ENCODE data around the gene ZBTB49. TPM values are rescaled to one million over a fixed set of nuclear protein-coding genes. Genes with fewer than 3 reads are reported as not detected.
"Not testable (repeated sequence)": the region's sequence is repeated elsewhere in the genome, so short reads cannot be mapped to it uniquely, and the experiment has no call there.

ZBTB49 gene
- total RNA-seq, 4 donors from 2014 or later, result 1.7 to 6.3 (median 4.4) TPM

DNA sequence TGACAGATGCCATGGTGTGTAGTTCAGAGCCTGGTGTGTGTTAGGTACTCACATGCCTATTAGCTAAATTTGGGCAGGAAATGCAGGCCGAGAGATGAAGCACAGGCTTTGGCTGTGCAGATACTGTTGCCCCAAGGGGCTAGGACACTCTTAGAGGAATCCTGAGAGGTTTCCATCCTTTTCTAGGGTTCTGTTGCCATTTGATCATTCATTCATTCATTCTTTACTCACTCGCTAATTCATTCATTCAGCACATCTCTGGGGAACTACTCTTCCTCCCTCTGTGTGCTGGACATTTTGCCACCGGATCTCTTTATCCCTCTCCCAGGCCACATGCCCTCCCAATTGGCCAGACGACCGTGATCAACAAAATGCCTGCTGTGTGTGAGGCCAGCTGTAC is 53.0 kb downstream of the ZBTB49 start:
- intact Hi-C loops (cut with DNase I), result no loop called here
- Histone ChIP-seq H3K27me3 (peaks cover 0 to 29% (median 0%) of the 10 kb centered on the region in 4 donors), H3K27ac (no peak overlapping the region), H3K4me3 (no peak overlapping the region), H3K9me3 (no peaks in the 10 kb centered on the region), H3K4me1 (no peaks in the 10 kb centered on the region), H3K36me3 (no peaks in the 10 kb centered on the region)
- DNase-seq, result no peak
- TF ChIP-seq, protein P1, sequence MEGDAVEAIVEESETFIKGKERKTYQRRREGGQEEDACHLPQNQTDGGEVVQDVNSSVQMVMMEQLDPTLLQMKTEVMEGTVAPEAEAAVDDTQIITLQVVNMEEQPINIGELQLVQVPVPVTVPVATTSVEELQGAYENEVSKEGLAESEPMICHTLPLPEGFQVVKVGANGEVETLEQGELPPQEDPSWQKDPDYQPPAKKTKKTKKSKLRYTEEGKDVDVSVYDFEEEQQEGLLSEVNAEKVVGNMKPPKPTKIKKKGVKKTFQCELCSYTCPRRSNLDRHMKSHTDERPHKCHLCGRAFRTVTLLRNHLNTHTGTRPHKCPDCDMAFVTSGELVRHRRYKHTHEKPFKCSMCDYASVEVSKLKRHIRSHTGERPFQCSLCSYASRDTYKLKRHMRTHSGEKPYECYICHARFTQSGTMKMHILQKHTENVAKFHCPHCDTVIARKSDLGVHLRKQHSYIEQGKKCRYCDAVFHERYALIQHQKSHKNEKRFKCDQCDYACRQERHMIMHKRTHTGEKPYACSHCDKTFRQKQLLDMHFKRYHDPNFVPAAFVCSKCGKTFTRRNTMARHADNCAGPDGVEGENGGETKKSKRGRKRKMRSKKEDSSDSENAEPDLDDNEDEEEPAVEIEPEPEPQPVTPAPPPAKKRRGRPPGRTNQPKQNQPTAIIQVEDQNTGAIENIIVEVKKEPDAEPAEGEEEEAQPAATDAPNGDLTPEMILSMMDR (IDR thresholded peaks at IDR 0.05), result no peak
- TF ChIP-seq POLR2A (IDR thresholded peaks at IDR 0.05), result no peak
- 75 to 78% methylated on average over 5 of the region's 5 CpGs for WGBS, 2 donors

DNA sequence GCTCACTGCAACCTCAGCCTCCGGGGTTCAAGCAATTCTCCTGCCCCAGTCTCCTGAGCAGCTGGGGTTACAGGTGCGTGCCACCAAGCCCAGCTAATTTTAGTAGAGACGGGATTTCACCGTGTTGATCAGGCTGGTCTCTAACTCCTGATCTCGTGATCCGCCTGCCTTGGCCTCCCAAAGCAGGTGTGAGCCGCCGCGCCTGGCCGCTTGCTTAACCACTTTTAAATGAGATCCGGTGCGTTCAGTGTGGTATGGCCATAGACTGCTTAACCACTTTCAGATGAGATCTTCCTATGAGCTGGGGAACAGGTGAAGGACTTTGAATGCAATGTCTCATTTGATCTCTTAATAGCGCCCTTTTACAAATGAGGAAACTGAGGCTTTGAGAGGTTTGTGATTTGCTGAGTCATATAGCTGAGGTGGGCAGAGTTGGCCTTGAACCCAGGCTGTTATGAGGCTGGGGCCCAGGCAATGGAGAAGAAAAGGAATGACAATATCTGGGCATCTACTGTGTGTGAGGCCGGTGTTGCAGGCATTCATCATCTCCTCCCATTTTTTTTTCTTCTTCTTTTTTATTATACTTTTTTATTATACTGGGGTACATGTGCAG is 55.0 kb downstream of the ZBTB49 start:
- TF ChIP-seq, protein P1 (IDR thresholded peaks at IDR 0.05), result no peak
- TF ChIP-seq POLR2A (IDR thresholded peaks at IDR 0.05), result no peak
- H3K36me3 ChIP-seq, result no peaks in the 10 kb centered on the region
- WGBS, 2 donors, result 76 to 88% methylated on average over 12 to 14 of the region's 14 CpGs
- no peak for DNase-seq
- no peak overlapping the region for H3K27ac ChIP-seq
- intact Hi-C loops (cut with DNase I), result no loop called here
- peaks cover 0 to 27% (median 0%) of the 10 kb centered on the region in 4 donors for H3K27me3 ChIP-seq
- no peak overlapping the region for H3K4me3 ChIP-seq
- no peaks in the 10 kb centered on the region for H3K9me3 ChIP-seq
- no peaks in the 10 kb centered on the region for H3K4me1 ChIP-seq

GRCh38 chr4:4347585-4347984 is 57.5 kb downstream of the ZBTB49 start:
- DNase-seq, result no peak
- intact Hi-C loops (cut with DNase I), result no loop called here
- no peaks in the 10 kb centered on the region for H3K4me1 ChIP-seq
- 20 to 67% methylated on average over 1 of the region's 1 CpG for WGBS, 2 donors
- TF ChIP-seq, protein P1 (IDR thresholded peaks at IDR 0.05), result no peak
- no peak for TF ChIP-seq POLR2A (IDR thresholded peaks at IDR 0.05)
- H3K9me3 ChIP-seq, result no peaks in the 10 kb centered on the region
- H3K4me3 ChIP-seq, result no peak overlapping the region
- H3K27ac ChIP-seq, result no peak overlapping the region
- H3K36me3 ChIP-seq, result no peaks in the 10 kb centered on the region
- peaks cover 0 to 23% (median 0%) of the 10 kb centered on the region in 4 donors for H3K27me3 ChIP-seq

- DNase-seq; H3K4me3 ChIP-seq; H3K27ac ChIP-seq; intact Hi-C loops (cut with DNase I); H3K4me1 ChIP-seq; H3K36me3 ChIP-seq; H3K9me3 ChIP-seq: not testable (repeated sequence)
- H3K27me3 ChIP-seq, result peaks cover 0 to 23% (median 0%) of the 10 kb centered on the region in 4 donors
- WGBS, 2 donors, result 64 to 69% methylated on average over 6 to 8 of the region's 9 CpGs
Measured at GRCh38 chr4:4348585-4348984, 58.5 kb downstream of the ZBTB49 start.

GRCh38 chr4:4349867-4350266 is 59.8 kb downstream of the ZBTB49 start:
- TF ChIP-seq, protein P1 (IDR thresholded peaks at IDR 0.05), result no peak
- no peak for TF ChIP-seq POLR2A (IDR thresholded peaks at IDR 0.05)
- no peak for DNase-seq
- 87 to 88% methylated on average over 3 of the region's 3 CpGs for WGBS, 2 donors
- no peak overlapping the region for H3K4me3 ChIP-seq
- H3K27ac ChIP-seq, result no peak overlapping the region
- no peaks in the 10 kb centered on the region for H3K36me3 ChIP-seq
- no peaks in the 10 kb centered on the region for H3K9me3 ChIP-seq
- H3K4me1 ChIP-seq, result no peaks in the 10 kb centered on the region
- intact Hi-C loops (cut with DNase I), result no loop called here
- H3K27me3 ChIP-seq, result peaks cover 0 to 23% (median 0%) of the 10 kb centered on the region in 4 donors

DNA sequence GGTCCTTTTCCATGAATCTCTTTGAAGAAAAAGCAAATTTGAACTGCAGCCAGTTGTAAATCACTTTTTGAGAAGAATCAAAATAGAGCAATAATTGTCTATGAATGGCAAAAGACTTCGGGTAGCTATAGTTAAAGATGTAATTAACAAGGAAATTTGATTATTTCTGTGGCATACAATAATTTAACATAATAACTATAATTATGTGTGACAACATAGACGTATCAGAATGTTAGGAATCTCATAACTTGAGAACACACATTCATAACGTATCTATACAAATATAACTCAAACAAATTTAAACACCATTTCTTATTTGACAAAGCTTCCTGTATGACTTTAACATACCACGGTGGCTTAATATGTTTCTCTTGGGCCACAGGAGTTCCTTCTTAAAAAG is 60.9 kb downstream of the ZBTB49 start:
- 58 to 64% methylated on average over 4 of the region's 4 CpGs for WGBS, 2 donors
- H3K4me1 ChIP-seq, result no peaks in the 10 kb centered on the region
- no peaks in the 10 kb centered on the region for H3K36me3 ChIP-seq
- TF ChIP-seq, protein P1 (IDR thresholded peaks at IDR 0.05), result no peak
- no peak for TF ChIP-seq POLR2A (IDR thresholded peaks at IDR 0.05)
- no peaks in the 10 kb centered on the region for H3K9me3 ChIP-seq
- no peak for DNase-seq
- no peak overlapping the region for H3K4me3 ChIP-seq
- H3K27ac ChIP-seq, result no peak overlapping the region
- H3K27me3 ChIP-seq, result peaks cover 0 to 18% (median 0%) of the 10 kb centered on the region in 4 donors
- intact Hi-C loops (cut with DNase I), result no loop called here

All from esophagus squamous epithelium (tissue), 5 donors.